OCI-LY3 (cell line): ENCODE data around the gene FSTL4.

Experiments used
- H2AFZ ChIP-seq: fragments of 200-600, 300-600 bp; shearing (Covaris generic); 2 replicates; pipeline ENCODE4 v1.6.0; 2014; ENCODE audit warnings: antibody characterized with exemption, low read depth, low read length
- H3K27ac ChIP-seq: fragments of 200-600, 300-600 bp; sonication (generic); 2 replicates; pipeline ENCODE4 v1.5.1; 2014; ENCODE audit warnings: mild to moderate bottlenecking, low read length, moderate library complexity, mixed read lengths
- H3K27me3 ChIP-seq: fragments of 200-600, 300-600 bp; sonication (generic); 2 replicates; pipeline ENCODE4 v1.6.1; 2014; ENCODE audit warnings: low read depth, low read length, mixed read lengths
- H3K36me3 ChIP-seq: fragments of 200-600, 300-600 bp; sonication (generic); replicated peaks from 2 replicates; pipeline ENCODE3; 2014; ENCODE audit warnings: low read depth, low read length, mixed read lengths
- H3K4me1 ChIP-seq: fragments of 300-600, 200-600 bp; sonication (generic); 2 replicates; pipeline ENCODE4 v1.6.1; 2014; ENCODE audit warnings: low read length, mixed read lengths
- H3K4me2 ChIP-seq: fragments of 200-600, 300-600 bp; sonication (generic); 2 replicates; pipeline ENCODE4 v1.6.1; 2014; ENCODE audit warnings: low read length, mixed read lengths
- H3K4me3 ChIP-seq: fragments of 300-600, 200-600 bp; sonication (generic); 2 replicates; pipeline ENCODE4 v1.5.1; 2014; ENCODE audit warnings: antibody characterized with exemption, mild to moderate bottlenecking, low read length, moderate library complexity
- H3K79me2 ChIP-seq: fragments of 300-600, 200-600 bp; shearing (Covaris generic); 2 replicates; pipeline ENCODE4 v1.6.1; 2014; ENCODE audit warnings: mild to moderate bottlenecking, low read length, mixed read lengths
- H3K9ac ChIP-seq: fragments of 300-600, 200-600 bp; shearing (Covaris generic); 2 replicates; pipeline ENCODE4 v1.6.0; 2014; ENCODE audit warnings: mild to moderate bottlenecking, low read length, moderate library complexity
- H3K9me3 ChIP-seq: fragments of 200-600, 300-600 bp; shearing (Covaris generic); 2 replicates; pipeline ENCODE4 v1.6.1; 2014; ENCODE audit warnings: low read length, mixed read lengths; ENCODE audit not compliant: insufficient read depth
- H4K20me1 ChIP-seq: fragments of 200-600, 300-600 bp; sonication (generic); 2 replicates; pipeline ENCODE4 v1.6.1; 2016; ENCODE audit warnings: low read length, mixed read lengths; ENCODE audit not compliant: insufficient read depth
- CTCF ChIP-seq: fragments of 200-600, 300-600 bp; sonication (generic); IDR thresholded peaks from 2 replicates; pipeline ENCODE4 v1.5.1; 2014; ENCODE audit warnings: antibody characterized with exemption, low read length, low read depth
- EZH2phosphoT487 ChIP-seq: fragments of 200-600 bp; shearing (Covaris generic); IDR thresholded peaks from 2 replicates; pipeline ENCODE4 v1.6.1; 2018; ENCODE audit warnings: antibody characterized with exemption, mixed run types, low read depth

FSTL4 gene

GRCh38 chr5:133523961-133524586, 88.3 kb downstream of the FSTL4 start:
- no peak overlapping the region for H3K9ac ChIP-seq
- TF ChIP-seq EZH2phosphoT487: no peak
- no peak for TF ChIP-seq CTCF

GRCh38 chr5:133523013-133523658, 89.2 kb downstream of the FSTL4 start:
- no peaks in the 10 kb centered on the region for H3K36me3 ChIP-seq
- no peak overlapping the region for H3K4me3 ChIP-seq
- no peak overlapping the region for H3K4me2 ChIP-seq
- no peaks in the 10 kb centered on the region for H3K9me3 ChIP-seq
- H2AFZ ChIP-seq: no peak overlapping the region
- H3K9ac ChIP-seq: no peak overlapping the region
- H3K27me3 ChIP-seq: 0 out of 2 replicates have a peak, but pooled peaks cover 2% of the 10 kb centered on the region
- TF ChIP-seq CTCF (no peak), EZH2phosphoT487 (no peak)
- H3K4me1 ChIP-seq: peaks cover 12% of the 10 kb centered on the region
- H4K20me1 ChIP-seq: no peaks in the 10 kb centered on the region
- no peak overlapping the region for H3K27ac ChIP-seq
- H3K79me2 ChIP-seq: no peaks in the 10 kb centered on the region

More at GRCh38 chr5:133523961-133524586, 88.3 kb downstream of the FSTL4 start:
- Histone ChIP-seq H3K4me3 (no peak overlapping the region), H3K27ac (no peak overlapping the region), H3K4me1 (peaks cover 12% of the 10 kb centered on the region), H3K4me2 (no peak overlapping the region), H2AFZ (no peak overlapping the region), H4K20me1 (no peaks in the 10 kb centered on the region), H3K36me3 (no peaks in the 10 kb centered on the region), H3K27me3 (0 out of 2 replicates have a peak, but pooled peaks cover 2% of the 10 kb centered on the region), H3K79me2 (no peaks in the 10 kb centered on the region), H3K9me3 (no peaks in the 10 kb centered on the region)

GRCh38 chr5:133521801-133522200, 90.5 kb downstream of the FSTL4 start:
- H3K4me3 ChIP-seq: no peak overlapping the region
- H3K4me1 ChIP-seq: peaks cover 12% of the 10 kb centered on the region
- no peaks in the 10 kb centered on the region for H3K79me2 ChIP-seq
- no peak overlapping the region for H2AFZ ChIP-seq
- TF ChIP-seq CTCF: no peak
- TF ChIP-seq EZH2phosphoT487: no peak
- H3K4me2 ChIP-seq: no peak overlapping the region
- H3K9me3 ChIP-seq: no peaks in the 10 kb centered on the region
- H3K9ac ChIP-seq: no peak overlapping the region
- 0 out of 2 replicates have a peak, but pooled peaks cover 2% of the 10 kb centered on the region for H3K27me3 ChIP-seq
- H3K27ac ChIP-seq: no peak overlapping the region
- no peaks in the 10 kb centered on the region for H4K20me1 ChIP-seq
- H3K36me3 ChIP-seq: no peaks in the 10 kb centered on the region

GRCh38 chr5:133520991-133521706, 91.2 kb downstream of the FSTL4 start:
- Histone ChIP-seq H3K79me2 (no peaks in the 10 kb centered on the region), H3K27ac (no peak overlapping the region), H3K4me3 (no peak overlapping the region), H3K27me3 (0 out of 2 replicates have a peak, but pooled peaks cover 2% of the 10 kb centered on the region), H3K9me3 (no peaks in the 10 kb centered on the region), H3K4me2 (no peak overlapping the region), H3K9ac (no peak overlapping the region), H3K4me1 (peaks cover 12% of the 10 kb centered on the region), H2AFZ (no peak overlapping the region), H3K36me3 (no peaks in the 10 kb centered on the region), H4K20me1 (no peaks in the 10 kb centered on the region)
- no peak for TF ChIP-seq EZH2phosphoT487
- no peak for TF ChIP-seq CTCF
